Lung (tissue), 16 donors: ENCODE results near the gene TPSG1. TPM values are rescaled to one million over a fixed set of nuclear protein-coding genes. Genes with fewer than 3 reads are reported as not detected.

Experiments used
- ATAC-seq: fragments of 200-7000 bp; cut with Tn5 transposase; one replicate; pipeline ENCODE4 v1.9.1; 2020; ENCODE audit warnings: moderate number of reproducible peaks; ENCODE audit not compliant: insufficient read depth, low FRiP score
- DNase-seq, 3 donors: peaks; one replicate each; pipeline ENCODE4 v3.0.0-alpha.2; 2013 to 2017
- H3K27ac ChIP-seq, 2 donors: one replicate each; pipeline ENCODE4 v1.5.1; 2013; ENCODE audit warnings: mild to moderate bottlenecking in 2 of 2, moderate library complexity in 2 of 2, control low read depth in 1 of 2, inconsistent platforms in 1 of 2, low read depth in 1 of 2, low read length in 1 of 2
- H3K27me3 ChIP-seq, 3 donors: one replicate each; pipeline ENCODE4 v1.5.1; 2013; ENCODE audit warnings: low read length in 2 of 3; ENCODE audit not compliant: control insufficient read depth in 3 of 3, insufficient read depth in 3 of 3
- H3K36me3 ChIP-seq, 4 donors: one replicate each; pipeline ENCODE4 v1.5.1; 2013; ENCODE audit warnings: low read length in 4 of 4, mild to moderate bottlenecking in 1 of 4, moderate library complexity in 1 of 4; ENCODE audit not compliant: control insufficient read depth in 4 of 4, insufficient read depth in 4 of 4
- H3K4me1 ChIP-seq, 5 donors: one replicate each; pipeline ENCODE4 v1.5.1; 2013; ENCODE audit warnings: low read length in 5 of 5, mild to moderate bottlenecking in 2 of 5, moderate library complexity in 1 of 5; ENCODE audit not compliant: control insufficient read depth in 5 of 5, insufficient read depth in 5 of 5
- H3K4me3 ChIP-seq: one replicate; pipeline ENCODE4 v1.5.1; 2013; ENCODE audit warnings: mild to moderate bottlenecking, control low read depth, moderate library complexity
- H3K9ac ChIP-seq, 2 donors: one replicate each; pipeline ENCODE4 v1.5.1; 2013; ENCODE audit warnings: low read length in 2 of 2, control low read depth in 1 of 2; ENCODE audit not compliant: insufficient read depth in 1 of 2
- H3K9me3 ChIP-seq, 4 donors: one replicate each; pipeline ENCODE4 v1.5.1; 2013; ENCODE audit warnings: low read length in 3 of 4, mild to moderate bottlenecking in 1 of 4, moderate library complexity in 1 of 4; ENCODE audit not compliant: control insufficient read depth in 4 of 4, insufficient read depth in 3 of 4
- CTCF ChIP-seq: IDR thresholded peaks from 2 replicates; pipeline ENCODE4 v1.5.1; 2012; ENCODE audit warnings: mild to moderate bottlenecking; ENCODE audit errors: control extremely low read depth, extremely low read depth
- WGBS, 2 donors: extraction: QIAGEN DNeasy Blood & Tissue Kit; methylation state at CpG; one replicate each; pipeline ENCODE4 v1.1.7; 2013; 5-methylcytosine and 5-hydroxymethylcytosine counted together
- long read RNA-seq, 5 donors: transcript quantifications; one replicate each; lab custom pipeline, GENCODE V29; 2026
- polyA plus RNA-seq, 2 donors: library from polyadenylated mRNA; stranded (reverse); fragments of 200-250 nt; gene quantifications; one replicate each; pipeline ENCODE4 v1.2.1, GENCODE V29; 2013
- total RNA-seq, 2 donors: library from RNA; depleted of rRNA in 1 of 2; stranded (reverse); fragments of >200 nt in 1 of 2; gene quantifications; one replicate each; pipeline ENCODE4 v1.2.1, GENCODE V29; 2014 to 2021
- donor health status: control.
- donor health status: control.
- donor health status: Bipolar disorder and iron deficiency.
- donor health status: healthy.
- donor health status: DM: yes; HTN: yes; CAD: no.

Gene TPSG1
- total RNA-seq (1 to 10 TPM in 1 of 2 donors, not detected in 1; 2.9 TPM), polyA plus RNA-seq (under 1 TPM; 0.03 to 0.71 TPM)
- long read RNA-seq, donor 1, result 0 reads
- long read RNA-seq, donor 2, partial matches to known transcripts, result 6 of 6 reads
- long read RNA-seq, donor 2, other reads (novel, unspliced or antisense), result 0 of 6 reads
- long read RNA-seq, donor 3, result 0 reads
- long read RNA-seq, donor 4, result 0 reads
- long read RNA-seq, donor 5, result 0 reads

- Histone ChIP-seq H3K27ac (no peak within 1 kb of the TSS), H3K4me3 (no peak within 1 kb of the TSS), H3K4me1 (no peaks in the 10 kb centered on the region), H3K9ac (no peak within 1 kb of the TSS), H3K9me3 (no peaks in the 10 kb centered on the region), H3K36me3 (no peaks in the 10 kb centered on the region), H3K27me3 (no peaks in the 10 kb centered on the region)
- WGBS, 2 donors, result 61 to 84% methylated on average over 10 of the region's 10 CpGs
- DNase-seq (no peak), ATAC-seq (no peak)
- no peak for TF ChIP-seq CTCF
Measured at GRCh38 chr16:1225051-1225451, at the start of gene TPSG1. Gene TPSG1, minus strand, starts transcription at chr16:1225268. Its CDS starts 16 bp downstream, at chr16:1225252.

GRCh38 chr16:1274767-1275166 lies 49.7 kb upstream of the TPSG1 start:
- peaks cover 0 to 3% (median 0%) of the 10 kb centered on the region in 4 donors for H3K9me3 ChIP-seq
- H3K36me3 ChIP-seq, result no peaks in the 10 kb centered on the region
- peaks cover 0 to 14% (median 4%) of the 10 kb centered on the region in 5 donors for H3K4me1 ChIP-seq
- 91 to 95% methylated on average over 7 of the region's 7 CpGs for WGBS, 2 donors
- no peak for DNase-seq
- H3K9ac ChIP-seq, result no peak overlapping the region
- peaks cover 0 to 3% (median 0%) of the 10 kb centered on the region in 3 donors for H3K27me3 ChIP-seq
- TF ChIP-seq CTCF, result no peak
- no peak overlapping the region for H3K4me3 ChIP-seq
- no peak for ATAC-seq
- no peak overlapping the region for H3K27ac ChIP-seq

GRCh38 chr16:1273816-1274215 lies 48.7 kb upstream of the TPSG1 start:
- H3K27me3 ChIP-seq, result peaks cover 0 to under 1% (median 0%) of the 10 kb centered on the region in 3 donors
- peaks cover 0 to 14% (median 4%) of the 10 kb centered on the region in 5 donors for H3K4me1 ChIP-seq
- no peak for TF ChIP-seq CTCF
- WGBS, 2 donors, result 93 to 96% methylated on average over 12 to 15 of the region's 15 CpGs
- no peak overlapping the region for H3K9ac ChIP-seq
- H3K4me3 ChIP-seq, result no peak overlapping the region
- no peak overlapping the region for H3K27ac ChIP-seq
- ATAC-seq (no peak), DNase-seq (no peak)
- peaks cover 0 to 3% (median 0%) of the 10 kb centered on the region in 4 donors for H3K9me3 ChIP-seq
- H3K36me3 ChIP-seq, result no peaks in the 10 kb centered on the region
